Stimulated activated naive CD4-positive, alpha-beta T cell (primary cell): Measurements from ENCODE around the gene DCK.

Experiments
- DNase-seq, 6 experiments: peaks; one replicate each; lab custom pipeline; 2025; lab: John Stamatoyannopoulos, UW

Gene DCK

DNA sequence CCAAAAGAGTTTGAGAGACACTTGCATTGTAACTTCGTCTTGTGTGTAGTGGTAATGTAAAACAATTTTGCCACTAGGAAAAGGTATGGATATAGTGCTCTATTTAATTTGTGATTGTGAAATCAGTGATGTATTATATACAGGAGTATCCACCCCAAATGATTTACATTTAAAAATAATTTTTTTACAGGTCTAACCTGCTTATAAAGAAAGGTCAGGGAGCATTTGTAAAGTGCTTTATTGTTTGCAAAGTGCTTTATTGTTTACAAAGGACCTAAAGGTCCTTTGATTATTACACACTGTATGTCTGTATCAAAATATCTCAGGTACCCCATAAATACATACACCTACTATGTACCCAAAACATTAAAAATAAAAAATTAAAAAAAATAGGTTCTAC lies 70.3 kb downstream of the DCK start:
- DNase-seq = no peak

DNA sequence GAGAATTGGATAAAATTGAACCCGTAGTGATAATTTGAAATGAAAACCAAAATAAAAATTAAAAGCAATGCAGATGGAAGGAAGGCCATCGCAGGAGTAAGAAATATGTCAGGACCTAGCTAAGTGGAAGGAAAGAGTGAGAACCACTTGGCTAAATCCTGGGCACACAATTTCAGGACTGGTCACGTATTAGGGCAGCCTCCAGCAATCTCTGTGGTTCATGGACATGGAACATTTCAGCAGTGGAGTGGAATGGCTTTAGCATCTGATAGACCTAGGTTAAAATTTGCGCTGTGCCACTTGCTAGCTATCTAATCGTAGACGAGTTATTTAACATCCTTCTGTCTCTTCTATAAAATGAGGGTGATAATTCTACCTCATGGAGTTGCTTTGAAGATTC lies 71.1 kb downstream of the DCK start:
- no peak for DNase-seq

DNA sequence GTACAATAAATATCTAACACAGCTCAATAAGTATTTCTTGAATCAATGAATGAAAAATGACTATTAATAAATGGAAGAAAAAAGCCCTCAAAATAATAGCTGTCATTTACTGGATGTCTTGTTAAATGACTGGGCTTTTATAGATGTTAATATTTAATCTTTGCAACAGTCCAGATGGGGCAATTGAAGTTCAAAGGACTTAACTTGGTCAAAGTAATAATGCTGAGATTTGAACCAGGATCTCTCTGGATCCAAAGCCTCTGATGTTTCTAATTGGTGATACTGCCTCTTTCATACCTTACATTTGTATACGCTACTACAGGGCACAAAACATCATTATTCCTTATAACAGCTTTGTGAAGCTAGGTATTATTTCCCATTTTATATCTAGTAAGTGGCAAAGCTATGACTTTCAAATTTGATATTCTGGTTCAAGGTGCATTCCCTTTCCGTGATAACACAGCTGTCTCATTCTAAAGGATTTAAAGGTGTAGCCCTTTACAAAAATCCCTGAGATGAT lies 72.6 kb downstream of the DCK start:
- DNase-seq = no peak

DNA sequence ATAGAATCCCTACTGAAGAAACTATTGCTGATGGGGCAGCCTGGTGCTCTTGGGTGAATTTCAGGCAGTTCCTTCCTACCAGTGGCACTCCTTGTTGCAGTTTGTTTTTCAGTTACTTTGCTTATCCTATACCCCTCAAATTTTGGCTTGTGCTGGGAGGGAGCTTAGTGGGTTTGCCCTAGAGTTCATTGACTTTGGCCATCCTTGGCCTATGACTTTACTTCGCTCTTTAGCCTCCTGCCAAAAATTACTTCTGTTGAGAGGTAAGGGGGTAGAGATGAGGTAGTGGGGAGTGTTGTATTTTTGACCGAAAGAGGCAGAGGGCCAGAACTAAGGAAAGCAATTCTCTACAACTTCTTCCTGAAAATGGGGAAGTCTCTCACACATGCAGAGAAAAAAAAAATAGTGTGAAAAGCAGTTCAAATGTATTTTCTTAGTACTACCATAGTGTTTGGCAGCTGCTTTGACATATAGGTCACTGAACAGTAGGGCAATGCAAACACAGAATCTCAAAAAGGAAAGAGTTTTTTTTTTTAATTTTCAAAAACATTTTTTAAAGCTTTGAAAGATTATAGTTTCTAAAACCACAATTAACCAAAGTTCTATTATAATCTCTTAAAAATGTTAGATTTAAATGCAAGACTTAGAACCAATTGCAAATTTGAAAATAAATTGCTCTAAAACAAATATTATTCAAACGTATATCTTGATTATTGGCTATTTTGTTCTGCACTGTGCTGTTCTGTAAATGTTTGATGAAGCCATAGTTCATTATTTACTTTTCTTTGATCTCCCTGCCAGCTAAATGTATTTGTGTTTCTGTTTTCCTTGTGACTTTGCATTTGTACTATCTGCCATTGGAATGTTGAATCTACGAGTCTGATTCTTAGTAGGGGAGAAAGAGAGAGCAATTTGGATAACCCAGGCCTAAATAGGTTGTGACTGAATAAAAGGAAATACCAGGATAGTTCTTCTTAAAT lies 73.6 kb downstream of the DCK start:
- DNase-seq = no peak

DNA sequence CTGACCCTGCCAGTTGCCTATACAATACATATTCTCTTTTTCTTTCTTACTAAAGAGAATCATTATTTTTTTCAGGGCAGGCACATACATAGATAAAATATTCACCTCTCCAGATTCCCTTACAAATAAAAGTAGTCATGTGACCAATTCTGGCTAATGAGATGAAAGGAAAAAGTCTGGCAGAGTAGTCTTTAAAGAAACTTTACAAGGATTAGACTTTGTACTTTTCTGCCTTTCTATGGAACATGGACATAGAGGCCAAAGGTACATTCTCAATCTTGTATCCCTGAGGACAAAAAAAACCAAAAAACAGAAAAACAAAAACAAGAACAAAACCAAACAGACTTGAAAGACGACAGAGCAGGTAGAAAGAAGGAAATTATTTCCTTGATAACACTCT lies 75.6 kb downstream of the DCK start:
- no peak for DNase-seq

DNA sequence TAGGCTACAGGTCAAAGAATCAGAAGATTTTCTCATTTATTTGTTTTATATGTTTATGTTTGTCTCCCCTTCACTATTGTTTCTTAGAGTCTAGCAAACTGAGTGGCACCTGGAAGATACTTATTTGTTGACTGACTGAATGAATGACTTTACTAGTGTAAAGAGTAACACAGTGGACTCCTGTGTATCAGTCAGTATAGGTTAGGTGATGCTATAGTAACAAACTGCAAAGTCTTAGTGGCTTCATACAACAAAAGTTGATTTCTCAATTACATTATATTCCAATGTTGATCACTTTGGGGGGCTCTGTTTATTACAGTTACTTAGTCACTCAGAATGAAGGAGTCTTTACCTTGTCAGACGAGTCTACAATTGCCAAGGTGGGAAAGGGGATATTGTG lies 76.6 kb downstream of the DCK start:
- no peak for DNase-seq

DNA sequence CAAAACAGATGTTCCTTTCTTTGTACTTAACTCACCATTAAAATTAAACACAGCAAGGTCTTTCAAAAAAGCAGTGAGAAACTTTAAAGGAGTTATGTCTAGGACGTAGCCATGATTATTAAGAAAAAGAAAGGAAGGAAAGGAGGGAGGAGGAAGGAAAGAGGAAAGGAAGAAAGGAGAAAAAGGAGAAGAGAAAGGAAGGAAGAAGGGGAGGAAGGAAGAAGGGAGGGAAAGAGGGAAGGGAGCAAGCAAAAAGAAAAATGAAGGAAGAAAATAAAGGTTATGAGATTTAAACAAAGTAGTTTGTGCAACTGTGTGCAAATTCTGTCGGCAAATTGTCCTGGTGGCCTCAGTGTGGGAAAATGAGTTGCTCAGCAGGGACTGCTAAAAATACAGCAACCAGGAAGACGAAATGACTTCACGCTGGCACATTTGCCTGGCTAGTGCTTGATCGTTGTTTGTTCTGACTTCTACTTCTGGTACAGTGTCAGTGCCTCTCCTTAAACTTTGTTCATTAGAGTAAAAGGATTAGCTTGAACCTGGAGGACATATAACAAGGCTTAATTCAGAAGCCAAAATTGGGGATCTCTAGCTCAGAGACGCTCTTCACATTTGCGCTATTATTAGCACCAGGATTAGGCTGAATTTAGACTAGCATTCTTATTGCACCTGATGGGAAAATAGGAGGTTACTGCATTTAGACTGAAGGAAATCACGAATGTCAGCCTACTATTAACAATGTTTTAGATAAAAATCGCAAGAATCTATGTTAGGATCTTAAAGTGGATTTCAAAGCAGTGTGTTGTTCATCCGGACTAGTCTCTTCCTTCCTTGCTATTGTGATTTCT lies 81.2 kb downstream of the DCK start:
- no peak for DNase-seq
